Endodermal cell (in vitro differentiated cells): ENCODE measurements around the gene DAPK2. TPM values are rescaled to one million over a fixed set of nuclear protein-coding genes. Genes with fewer than 3 reads are reported as not detected.

Experiments used
- DNase-seq: peaks from one replicate; pipeline ENCODE4 v3.0.0-alpha.2; 2017
- H3K27ac ChIP-seq: 2 replicates; pipeline ENCODE4 v1.5.1; 2013; ENCODE audit warnings: mild to moderate bottlenecking, low read depth, low read length, moderate library complexity
- H3K27me3 ChIP-seq: 2 replicates; pipeline ENCODE4 v1.6.1; 2013; ENCODE audit warnings: mild to moderate bottlenecking, low read length, moderate library complexity; ENCODE audit not compliant: insufficient read depth, control insufficient read depth, poor library complexity, severe bottlenecking
- H3K36me3 ChIP-seq: 2 replicates; pipeline ENCODE4 v1.7.0; 2013; ENCODE audit warnings: mild to moderate bottlenecking, low read length, moderate library complexity; ENCODE audit not compliant: control insufficient read depth, insufficient read depth
- H3K4me1 ChIP-seq: one replicate; pipeline ENCODE4 v1.7.0; 2013; ENCODE audit warnings: low read length; ENCODE audit not compliant: control insufficient read depth, insufficient read depth
- H3K4me3 ChIP-seq: 2 replicates; pipeline ENCODE4 v1.5.1; 2013; ENCODE audit warnings: mild to moderate bottlenecking, low read length, moderate library complexity
- H3K9ac ChIP-seq: 2 replicates; pipeline ENCODE4 v1.6.1; 2013; ENCODE audit warnings: mild to moderate bottlenecking, low read length, moderate library complexity; ENCODE audit not compliant: poor library complexity, severe bottlenecking; ENCODE audit errors: extremely low read depth
- H3K9me3 ChIP-seq: 2 replicates; pipeline ENCODE4 v1.6.1; 2013; ENCODE audit warnings: mild to moderate bottlenecking, low read length, moderate library complexity; ENCODE audit not compliant: control insufficient read depth
- H3K27ac Mint-ChIP-seq: 2 replicates; pipeline ENCODE4 v1.8.0; 2020; ENCODE audit warnings: mixed read lengths
- H3K27me3 Mint-ChIP-seq: 2 replicates; pipeline ENCODE4 v1.8.0; 2021; ENCODE audit warnings: mild to moderate bottlenecking, mixed read lengths; ENCODE audit not compliant: insufficient read depth
- H3K36me3 Mint-ChIP-seq: 2 replicates; pipeline ENCODE4 v1.8.0; 2020; ENCODE audit warnings: low read depth, mixed read lengths
- H3K4me1 Mint-ChIP-seq: 2 replicates; pipeline ENCODE4 v1.8.0; 2020; ENCODE audit warnings: mixed read lengths
- H3K4me3 Mint-ChIP-seq: 2 replicates; pipeline ENCODE4 v1.8.0; 2020; ENCODE audit warnings: mild to moderate bottlenecking, moderate library complexity, mixed read lengths
- H3K9me3 Mint-ChIP-seq: 2 replicates; pipeline ENCODE4 v1.8.0; 2020; ENCODE audit warnings: mild to moderate bottlenecking, mixed read lengths
- CTCF ChIP-seq: fragments of 200-600 bp; sonication (generic); conservative IDR thresholded peaks from 2 replicates; pipeline ENCODE4 v1.5.0; 2021; ENCODE audit warnings: antibody characterized with exemption, mild to moderate bottlenecking
- WGBS, 2 experiments: methylation state at CpG; one replicate each; pipeline versions ENCODE4 v1.1.5 to v1.1.7; 2013; ENCODE audit warnings: missing lambda C conversion rate in 2 of 2, mixed read lengths in 1 of 2; ENCODE audit not compliant: insufficient coverage in 1 of 2, insufficient read length in 1 of 2; 5-methylcytosine and 5-hydroxymethylcytosine counted together
- total RNA-seq, 2 donors: library from RNA; stranded (reverse); fragmentation: NEBNext Ultra II Directional in 1 of 2; extraction: Animal tissue kit (Norgen Biotek cat#: 25700) in 1 of 2; gene quantifications; 2 replicates in 1 of 2; 3 replicates in 1 of 2; pipeline ENCODE4 v1.2.1, GENCODE V29; 2021

The DAPK2 gene
- total RNA-seq, 2 donors from 2014 or later: 2.4 to 2.6 TPM

DNA sequence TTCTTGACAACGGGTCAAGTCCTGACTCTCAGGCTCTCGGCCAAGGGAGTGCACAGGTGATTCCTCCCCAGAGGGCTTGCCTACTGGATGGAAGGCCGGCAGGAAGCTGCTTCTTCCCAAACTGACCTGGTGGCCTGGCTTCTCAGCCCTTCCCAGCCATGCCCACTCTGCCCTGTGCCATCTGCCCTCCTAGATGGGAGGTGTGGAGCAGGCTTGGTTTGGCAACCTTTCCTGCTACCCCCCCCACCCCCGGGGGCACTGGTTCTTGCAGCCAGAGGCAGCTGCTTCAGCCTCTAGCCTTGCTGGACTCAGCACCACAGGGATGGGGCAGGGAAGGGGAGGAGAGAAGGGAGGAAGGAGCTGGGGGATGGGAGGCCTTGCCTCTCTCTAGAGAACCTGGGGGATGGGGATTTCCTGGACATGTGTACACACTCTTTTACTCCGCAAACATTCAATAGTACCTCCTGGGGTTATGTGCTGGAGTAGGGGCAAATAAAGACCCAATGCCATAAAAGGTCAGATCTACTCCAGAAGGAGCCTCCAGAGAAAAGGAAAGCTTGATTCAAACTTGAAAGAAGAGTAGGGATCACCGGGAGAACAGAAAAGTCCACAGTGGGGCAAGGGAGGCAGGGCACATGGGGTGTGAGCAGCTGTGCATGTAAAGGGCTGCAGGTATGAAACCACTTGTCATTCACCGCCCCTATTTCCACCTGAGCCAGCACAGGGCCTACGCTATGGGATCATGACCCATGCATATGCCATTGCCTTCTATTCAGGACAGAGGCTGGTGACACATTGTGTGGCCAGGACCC lies 4.2 kb upstream of the DAPK2 start:
- H3K4me1 ChIP-seq: no peaks in the 10 kb centered on the region
- no peak overlapping the region for H3K27ac Mint-ChIP-seq
- H3K4me1 Mint-ChIP-seq: peaks cover 6% of the 10 kb centered on the region
- H3K27me3 Mint-ChIP-seq: peaks cover 27% of the 10 kb centered on the region
- WGBS, 2 experiments: 84 to 85% methylated on average over 5 to 8 of the region's 8 CpGs
- no peak overlapping the region for H3K4me3 ChIP-seq
- no peaks in the 10 kb centered on the region for H3K36me3 ChIP-seq
- H3K9me3 Mint-ChIP-seq: no peaks in the 10 kb centered on the region
- TF ChIP-seq CTCF: no peak
- no peak for DNase-seq
- H3K27ac ChIP-seq: no peak overlapping the region
- H3K27me3 ChIP-seq: peaks cover 26% of the 10 kb centered on the region
- H3K9ac ChIP-seq: no peak overlapping the region
- no peaks in the 10 kb centered on the region for H3K9me3 ChIP-seq
- H3K36me3 Mint-ChIP-seq: no peaks in the 10 kb centered on the region
- no peak overlapping the region for H3K4me3 Mint-ChIP-seq

DNA sequence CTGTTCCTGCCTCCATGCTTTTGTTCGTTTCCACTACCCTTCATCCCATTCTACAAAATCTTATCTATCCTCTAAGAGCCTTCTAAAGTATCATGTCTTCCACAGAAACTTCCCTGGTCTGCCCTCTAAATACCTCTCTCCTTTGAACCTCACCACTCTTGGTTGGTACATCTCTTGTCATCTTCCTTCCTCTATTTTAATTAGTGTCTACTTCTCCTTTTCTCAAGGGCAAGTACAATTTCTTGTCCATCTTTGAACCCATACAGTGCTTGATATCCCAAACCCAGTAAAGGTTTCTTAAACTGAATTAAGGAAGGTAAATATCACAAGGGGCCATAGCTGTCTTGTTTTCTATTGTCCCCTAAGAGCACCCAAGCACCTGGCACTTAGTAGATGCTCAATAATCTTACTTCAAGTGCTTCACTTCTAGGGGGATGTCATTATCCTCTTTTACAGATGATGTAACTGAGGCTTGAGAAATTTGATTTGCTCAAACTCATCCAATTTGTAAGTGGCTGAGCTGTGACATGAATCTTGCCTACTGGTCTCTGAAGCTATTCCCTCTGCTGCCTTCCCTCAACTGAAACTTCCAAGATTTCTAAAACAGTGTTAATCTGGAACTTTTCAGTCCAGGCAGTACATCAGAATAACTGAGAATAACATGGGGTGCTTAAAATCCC lies 2.6 kb upstream of the DAPK2 start:
- DNase-seq: no peak
- Histone ChIP-seq H3K4me3 (no peak overlapping the region), H3K27ac (no peak overlapping the region), H3K4me1 (no peaks in the 10 kb centered on the region), H3K27me3 (peaks cover 41% of the 10 kb centered on the region), H3K9ac (no peak overlapping the region), H3K36me3 (no peaks in the 10 kb centered on the region), H3K9me3 (no peaks in the 10 kb centered on the region)
- no peaks in the 10 kb centered on the region for H3K9me3 Mint-ChIP-seq
- 89 to 100% methylated on average over 1 of the region's 1 CpG for WGBS, 2 experiments
- H3K27me3 Mint-ChIP-seq: peaks cover 43% of the 10 kb centered on the region
- no peaks in the 10 kb centered on the region for H3K36me3 Mint-ChIP-seq
- H3K27ac Mint-ChIP-seq: no peak overlapping the region
- H3K4me1 Mint-ChIP-seq: peaks cover 8% of the 10 kb centered on the region
- TF ChIP-seq CTCF: no peak
- no peak overlapping the region for H3K4me3 Mint-ChIP-seq

DNA sequence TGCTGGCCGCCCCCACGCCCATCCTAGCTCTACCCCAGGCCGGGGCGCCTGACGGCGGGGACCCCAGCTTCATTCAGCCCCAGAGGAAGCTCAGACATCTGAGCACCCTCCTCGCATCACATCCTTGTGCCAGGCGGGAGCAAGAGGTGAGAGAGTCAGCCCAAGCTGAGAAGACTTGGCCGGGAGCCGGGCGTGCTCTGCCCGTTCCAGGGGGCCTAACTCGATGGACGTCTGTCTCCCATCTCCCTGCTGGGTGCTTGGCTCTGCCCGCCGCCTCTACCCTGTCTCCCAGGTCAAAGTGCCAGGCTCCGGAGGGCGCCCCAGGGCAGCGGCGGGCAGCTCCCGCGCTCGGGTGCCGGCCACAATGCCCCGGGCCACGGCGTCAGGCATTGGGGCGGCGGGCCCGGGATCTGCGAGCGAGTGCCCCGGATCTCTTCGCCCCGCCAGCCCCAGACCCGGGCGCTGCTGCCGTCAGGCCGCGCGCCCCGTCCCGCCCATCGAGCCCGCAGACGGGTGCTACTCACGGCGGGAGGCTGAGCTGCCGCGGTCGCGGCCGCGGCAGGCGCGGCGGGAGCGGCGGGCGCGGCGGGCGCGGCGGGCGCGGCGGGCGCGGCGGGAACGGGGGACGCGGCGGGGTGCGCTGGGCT lies 388 bp downstream of the DAPK2 start:
- no peak for TF ChIP-seq CTCF
- Histone ChIP-seq H3K27me3 (peaks cover 41% of the 10 kb centered on the region), H3K9ac (no peak overlapping the region), H3K4me1 (no peaks in the 10 kb centered on the region), H3K9me3 (no peaks in the 10 kb centered on the region), H3K4me3 (peak overlapping the region; percentile 62), H3K27ac (no peak overlapping the region), H3K36me3 (no peaks in the 10 kb centered on the region)
- no peaks in the 10 kb centered on the region for H3K36me3 Mint-ChIP-seq
- peak overlapping the region; percentile 57 for H3K4me3 Mint-ChIP-seq
- peaks cover 45% of the 10 kb centered on the region for H3K27me3 Mint-ChIP-seq
- 15% methylated on average over 76 of the region's 76 CpGs; no CpG with 5 or more reads in 1 of the 2 experiments for WGBS, 2 experiments
- H3K27ac Mint-ChIP-seq: no peak overlapping the region
- no peaks in the 10 kb centered on the region for H3K9me3 Mint-ChIP-seq
- peak; percentile 81 for DNase-seq
- peaks cover 9% of the 10 kb centered on the region for H3K4me1 Mint-ChIP-seq
